HG03565 (cell line): ENCODE results near the gene NME1.
"Not testable (repeated sequence)": the region's sequence is repeated elsewhere in the genome, so short reads cannot be mapped to it uniquely, and the experiment has no call there.

Source experiments
- ATAC-seq: cut with Tn5 transposase; IDR thresholded peaks from one replicate; pipeline ENCODE4 v1.9.1; 2021; ENCODE audit warnings: mild to moderate bottlenecking, moderate library complexity; ENCODE audit not compliant: unreplicated experiment

NME1 gene

DNA sequence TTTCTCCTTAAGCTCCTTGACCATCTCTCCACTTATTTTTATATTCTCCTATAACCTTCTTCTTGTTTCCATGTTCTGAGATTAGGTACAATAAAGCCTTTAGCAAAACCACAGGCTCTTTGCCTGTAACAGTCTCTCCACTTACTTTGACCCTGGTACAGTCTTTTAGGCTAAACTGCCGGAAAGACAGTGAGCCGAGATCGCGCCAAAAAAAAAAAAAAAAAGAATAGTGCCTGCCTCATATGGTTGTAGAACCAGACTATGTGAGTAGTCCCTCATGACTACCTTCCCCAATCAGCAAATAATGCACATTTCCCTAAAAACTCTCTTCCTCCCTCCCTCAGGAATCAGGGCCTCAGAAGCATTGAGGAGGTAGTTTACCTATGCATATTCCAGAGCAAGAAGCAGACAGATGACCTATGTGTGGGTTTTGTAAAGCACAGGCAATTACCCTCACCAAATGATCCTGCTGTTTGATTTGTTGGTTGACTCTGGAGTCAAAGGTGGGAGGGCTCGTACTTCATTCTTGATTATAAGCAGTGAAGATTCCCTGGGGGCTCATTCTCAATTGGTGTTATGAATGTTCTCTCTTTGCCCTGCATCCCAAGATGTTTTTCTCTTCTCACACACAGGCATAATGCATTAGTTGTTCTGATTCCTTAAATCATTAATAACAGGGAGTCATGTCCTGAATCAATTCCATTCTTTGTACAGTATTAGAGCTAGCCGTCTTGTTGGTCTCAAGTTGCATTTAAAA, 8.9 kb upstream of the NME1 start:
- ATAC-seq: no peak

- ATAC-seq: no peak
Measured at GRCh38 chr17:51147650-51148049, 5.7 kb upstream of the NME1 start.

DNA sequence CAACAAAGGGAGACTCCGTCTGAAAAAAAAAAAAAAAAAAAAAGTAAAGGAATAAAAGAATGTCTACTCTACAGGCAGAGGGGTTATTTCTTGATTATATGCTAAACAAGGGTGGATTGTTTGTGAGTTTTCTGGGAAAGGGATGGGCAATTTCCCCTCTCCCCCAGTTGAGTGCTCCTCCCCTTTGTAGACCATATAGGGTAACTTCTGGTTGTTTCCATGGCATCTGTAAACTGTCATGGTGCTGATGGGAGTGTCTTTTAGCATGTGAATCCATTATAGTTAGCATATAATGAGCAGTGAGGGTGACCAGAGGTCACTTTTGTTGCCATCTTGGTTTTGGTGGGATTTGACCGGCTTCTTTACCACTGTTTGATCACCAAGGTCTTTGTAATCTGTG, 4.2 kb upstream of the NME1 start:
- ATAC-seq: no peak

DNA sequence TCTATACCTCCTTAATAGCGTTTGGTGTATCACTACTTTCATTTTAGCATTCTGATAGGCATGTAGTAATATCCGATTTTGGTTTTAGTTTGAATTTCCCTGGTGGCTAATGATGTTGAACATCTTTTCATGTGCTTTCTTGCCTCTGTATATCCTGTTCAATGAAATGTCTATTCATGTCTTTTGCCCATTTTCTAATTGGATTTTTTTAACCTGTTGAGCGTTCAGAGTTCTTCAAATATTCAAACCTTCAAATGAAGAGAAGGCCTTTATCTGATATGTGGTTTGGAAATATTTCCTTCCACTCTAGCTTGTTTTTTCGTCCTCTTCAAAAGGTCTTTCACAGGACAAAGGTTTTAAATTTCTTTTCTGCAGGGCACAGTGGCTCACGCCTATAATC, 2.4 kb upstream of the NME1 start:
- ATAC-seq: no peak

DNA sequence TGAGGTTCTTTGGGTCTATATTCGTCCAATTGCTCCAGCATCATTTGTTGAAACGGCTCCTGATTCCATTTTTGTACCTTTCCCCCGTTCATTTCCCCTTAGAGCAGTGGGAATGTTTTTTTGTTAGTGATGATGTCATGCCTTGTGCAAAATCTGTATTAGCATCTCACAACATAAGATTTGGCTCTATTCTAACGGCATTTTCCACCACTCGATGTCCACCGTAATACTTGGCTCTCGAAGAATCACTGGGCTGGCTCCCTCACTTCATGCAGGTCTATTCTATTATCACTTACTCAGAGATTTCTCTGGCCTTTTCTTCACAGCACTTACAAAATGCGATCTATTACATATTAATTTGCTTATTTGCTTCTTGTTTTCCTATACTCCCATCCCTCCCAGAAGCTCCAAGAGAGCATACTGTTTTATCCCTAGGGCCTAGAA, 571 bp upstream of the NME1 start:
- ATAC-seq: peak; percentile 1

DNA sequence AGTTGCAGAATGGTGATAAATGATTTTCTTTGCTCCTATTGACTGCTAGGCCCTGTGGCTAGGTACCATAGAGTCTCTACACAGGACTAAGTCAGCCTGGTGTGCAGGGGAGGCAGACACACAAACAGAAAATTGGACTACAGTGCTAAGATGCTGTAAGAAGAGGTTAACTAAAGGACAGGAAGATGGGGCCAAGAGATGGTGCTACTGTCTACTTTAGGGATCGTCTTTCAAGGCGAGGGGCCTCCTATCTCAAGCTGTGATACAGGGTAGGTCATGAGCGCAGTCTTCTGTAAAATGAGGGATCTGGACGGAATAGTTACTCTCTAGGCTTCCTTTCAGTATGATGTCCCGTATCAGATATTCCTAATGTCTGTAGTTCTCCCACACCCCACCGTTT, 817 bp downstream of the NME1 start:
- no peak for ATAC-seq

- no peak for ATAC-seq
Measured at GRCh38 chr17:51155416-51155815, 2.1 kb downstream of the NME1 start.

DNA sequence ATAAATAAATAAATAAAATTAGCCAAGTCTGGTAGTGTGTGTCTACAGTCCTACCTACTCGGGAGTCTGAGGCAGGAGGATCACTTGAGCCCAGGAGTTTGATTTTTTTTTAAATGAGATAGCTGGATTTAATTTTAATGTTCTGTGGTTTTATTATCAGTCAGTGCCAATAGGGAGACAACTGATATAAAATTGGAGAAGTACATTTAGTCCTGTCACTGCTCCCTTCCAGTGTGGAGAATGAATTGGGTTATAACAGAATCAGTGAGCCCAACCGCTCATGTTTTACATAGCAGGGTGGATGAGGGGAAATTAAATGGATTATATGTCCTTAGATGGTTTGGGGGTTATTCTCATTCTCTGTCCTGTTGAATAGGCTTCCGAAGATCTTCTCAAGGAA, 6.2 kb downstream of the NME1 start:
- ATAC-seq: no peak

- ATAC-seq: no peak
Measured at GRCh38 chr17:51161541-51161940, 8.2 kb downstream of the NME1 start.

DNA sequence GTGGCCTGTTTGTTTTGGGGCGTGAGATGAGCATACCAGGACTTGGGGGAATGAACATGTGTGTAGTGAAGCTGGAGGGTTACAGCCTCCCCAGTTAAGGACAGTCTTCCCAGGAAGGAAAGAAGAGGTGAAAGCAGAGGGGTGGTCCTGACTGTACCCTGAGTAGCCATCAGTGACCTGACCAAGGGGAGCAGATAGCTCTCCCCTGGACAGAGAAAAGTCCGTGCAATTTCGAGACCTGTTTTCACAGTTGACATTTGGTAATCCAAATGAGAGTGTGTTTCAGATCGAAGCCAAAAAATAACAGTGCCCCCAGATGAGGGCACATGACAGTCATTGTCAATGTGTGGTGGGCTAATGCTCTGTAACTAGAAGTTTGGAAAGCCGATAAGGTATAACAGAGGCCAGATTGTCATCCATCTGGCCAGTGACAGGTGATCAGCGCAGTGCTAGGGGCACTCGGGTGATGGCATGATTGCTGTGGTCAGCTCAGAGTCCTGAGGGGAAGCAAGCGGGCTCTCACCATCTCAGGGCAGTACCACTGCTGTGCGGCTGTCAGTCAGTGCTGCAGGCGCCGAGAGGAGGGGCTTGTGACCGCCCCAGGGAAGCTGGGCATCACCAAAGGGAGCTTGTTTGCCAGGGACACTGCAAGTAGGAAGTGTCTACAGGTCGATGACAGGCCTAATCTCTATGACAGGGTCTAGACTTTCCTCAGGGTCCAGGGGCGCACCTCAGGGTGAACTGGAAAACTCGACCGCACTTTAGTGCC, 11.7 kb downstream of the NME1 start:
- no peak for ATAC-seq

GRCh38 chr17:51165680-51166197, 12.4 kb downstream of the NME1 start:
- no peak for ATAC-seq

DNA sequence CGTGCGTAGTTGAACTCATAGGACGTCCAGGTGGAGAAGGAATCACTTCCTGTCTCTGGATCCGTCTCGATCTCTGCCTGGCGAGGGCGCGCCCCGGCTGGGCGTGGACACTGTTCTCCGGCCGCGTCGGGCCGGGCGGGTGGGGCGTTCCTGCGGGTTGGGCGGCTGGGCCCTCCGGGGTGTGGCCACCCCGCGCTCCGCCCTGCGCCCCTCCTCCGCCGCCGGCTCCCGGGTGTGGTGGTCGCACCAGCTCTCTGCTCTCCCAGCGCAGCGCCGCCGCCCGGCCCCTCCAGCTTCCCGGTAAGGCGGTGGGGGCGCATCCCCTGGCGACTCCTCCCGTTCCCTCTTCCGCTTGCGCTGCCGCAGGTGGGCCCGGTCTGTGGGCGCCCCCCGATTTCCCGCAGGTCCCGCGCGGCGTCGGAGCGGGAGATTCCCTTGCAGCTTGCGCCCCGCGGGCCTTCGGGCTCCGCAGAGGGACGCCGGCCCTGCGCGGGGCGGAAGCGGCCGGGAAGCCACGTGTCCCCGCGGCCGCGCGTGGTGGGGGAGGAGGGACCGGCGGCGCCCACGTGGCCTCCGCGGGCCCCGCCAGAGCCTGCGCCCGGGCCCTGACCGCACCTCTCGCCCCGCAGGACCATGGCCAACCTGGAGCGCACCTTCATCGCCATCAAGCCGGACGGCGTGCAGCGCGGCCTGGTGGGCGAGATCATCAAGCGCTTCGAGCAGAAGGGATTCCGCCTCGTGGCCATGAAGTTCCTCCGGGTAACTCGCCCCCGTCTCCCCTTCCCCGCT, 13.0 kb downstream of the NME1 start, which contains the start of gene NME2:
NME2 (plus strand) TSS at position 214 of the 789 bp plus-strand sequence; CDS start at position 634, 420 bp downstream.
- peak; percentile 67 for ATAC-seq

- peak; percentile 33 for ATAC-seq
Measured at GRCh38 chr17:51166987-51167931, 13.9 kb downstream of the NME1 start.

GRCh38 chr17:51169340-51169739, 16.0 kb downstream of the NME1 start:
- no peak for ATAC-seq

DNA sequence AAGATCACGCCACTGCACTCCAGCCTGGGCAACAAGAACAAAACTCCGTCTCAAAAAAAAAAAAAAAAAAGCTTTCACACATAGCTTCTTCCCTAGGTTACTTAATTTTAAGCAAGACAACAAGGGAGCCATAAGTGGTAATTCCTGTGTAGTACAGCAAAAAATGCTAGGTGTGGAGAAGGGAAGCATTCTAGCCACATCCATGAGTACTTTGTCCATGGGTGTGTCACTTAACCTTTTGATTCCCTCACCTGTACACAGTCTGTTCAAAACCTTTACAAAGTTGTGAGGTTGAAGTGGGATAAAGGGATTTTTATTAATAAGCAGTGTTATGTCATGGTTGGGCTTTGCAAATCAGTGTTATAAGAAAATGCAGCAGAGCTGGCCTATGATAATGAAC, 17.4 kb downstream of the NME1 start:
- ATAC-seq: no peak

- not testable (repeated sequence) for ATAC-seq
Measured at GRCh38 chr17:51172030-51172429, 18.7 kb downstream of the NME1 start.

- no peak for ATAC-seq
Measured at GRCh38 chr17:51180486-51180885, 27.1 kb downstream of the NME1 start.

DNA sequence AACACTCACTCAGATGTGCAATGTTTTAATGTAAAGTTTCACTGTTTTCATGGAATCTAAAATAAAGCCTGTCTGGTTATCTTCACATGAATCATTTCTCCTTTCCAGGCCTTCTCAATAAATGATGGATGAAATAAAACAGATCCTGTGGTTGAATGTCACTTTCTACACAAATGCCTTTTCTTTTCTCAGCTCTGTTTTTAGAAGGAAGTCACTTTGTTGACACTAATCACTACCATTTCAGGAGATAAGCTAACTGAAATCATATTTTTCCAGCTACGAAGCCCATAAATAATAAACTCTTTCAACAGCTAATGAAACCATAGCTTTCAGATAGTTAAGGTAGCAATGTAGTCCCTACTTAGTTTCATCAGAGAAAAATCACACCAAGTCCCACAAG, 30.8 kb downstream of the NME1 start:
- no peak for ATAC-seq

GRCh38 chr17:51185763-51186332, 32.5 kb downstream of the NME1 start:
- ATAC-seq: no peak
